NCI-H2227 (cell line): Measurements from ENCODE around the gene LCA5.
"Not testable (repeated sequence)": the region's sequence is repeated elsewhere in the genome, so short reads cannot be mapped to it uniquely, and the experiment has no call there.

Experiments
- DNase-seq: peaks from one replicate; lab custom pipeline; 2025; ENCODE audit not compliant: unreplicated experiment; lab: John Stamatoyannopoulos, UW

LCA5 gene

DNA sequence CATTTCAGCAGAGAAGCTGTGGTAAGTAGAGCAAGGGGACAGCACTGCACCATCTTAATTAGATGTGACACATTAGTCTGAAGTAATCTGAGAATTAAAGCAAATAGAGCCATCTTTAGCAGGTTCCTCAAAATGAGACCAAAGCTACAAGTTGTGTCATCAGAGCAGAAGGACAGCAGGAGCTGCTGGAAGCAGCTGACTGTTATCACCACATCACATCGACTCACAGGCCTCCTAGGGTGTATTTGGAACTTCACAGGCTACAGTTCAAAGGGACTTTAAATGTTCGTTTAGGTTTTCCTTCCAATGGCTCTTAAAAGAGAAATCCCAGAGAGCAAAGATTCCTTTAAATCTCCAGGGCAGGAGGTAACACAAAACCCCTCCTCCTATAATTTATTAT lies 69.5 kb downstream of the LCA5 start:
- DNase-seq = no peak

DNA sequence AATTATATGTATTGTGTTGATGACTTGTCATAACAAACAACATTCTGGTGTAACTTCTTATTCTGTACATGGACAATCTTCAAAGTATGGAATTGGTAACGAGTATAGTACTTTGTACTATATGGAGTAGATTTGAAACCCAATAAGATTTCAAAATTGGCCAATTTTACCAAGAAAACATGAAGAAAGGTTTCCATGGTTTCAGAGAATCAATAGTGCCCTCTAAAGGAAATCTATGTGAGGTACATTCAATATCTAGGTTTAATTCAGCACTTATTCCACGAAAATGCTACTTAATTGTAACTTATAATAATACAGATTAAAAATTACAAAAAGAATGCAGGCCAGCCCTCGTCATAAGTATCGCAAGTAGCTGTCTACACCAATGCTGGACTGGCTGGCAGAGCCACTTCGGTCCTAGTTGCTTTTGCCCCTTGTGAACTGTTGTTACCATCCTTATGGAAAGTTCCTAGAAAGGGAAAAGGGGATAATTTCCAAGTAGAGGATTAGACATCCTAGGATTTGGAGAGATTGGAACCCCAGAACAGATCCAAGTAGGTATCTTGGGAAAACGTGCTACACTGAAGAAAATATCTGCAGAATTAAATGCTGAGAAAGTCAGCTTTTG lies 70.9 kb downstream of the LCA5 start:
- DNase-seq = peak; percentile 5

DNA sequence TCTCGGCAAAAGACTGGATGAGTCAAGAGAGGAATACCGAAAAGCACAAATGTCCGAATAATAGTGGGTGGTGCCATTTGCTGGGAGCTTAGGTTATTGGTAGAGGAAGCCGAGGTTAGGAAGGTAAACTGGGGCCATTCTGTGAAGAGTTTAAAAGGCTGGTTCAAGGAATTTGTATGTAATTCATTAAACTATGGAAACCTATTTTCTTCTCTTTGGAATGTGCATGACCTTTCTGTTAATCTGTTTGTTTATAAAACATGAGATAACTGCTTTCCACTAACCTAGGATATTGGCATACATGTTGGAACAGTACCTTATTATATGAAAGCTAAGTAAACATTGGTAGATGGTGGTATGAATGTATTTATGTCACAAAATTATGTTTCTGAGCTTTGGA lies 71.8 kb downstream of the LCA5 start:
- no peak for DNase-seq

DNA sequence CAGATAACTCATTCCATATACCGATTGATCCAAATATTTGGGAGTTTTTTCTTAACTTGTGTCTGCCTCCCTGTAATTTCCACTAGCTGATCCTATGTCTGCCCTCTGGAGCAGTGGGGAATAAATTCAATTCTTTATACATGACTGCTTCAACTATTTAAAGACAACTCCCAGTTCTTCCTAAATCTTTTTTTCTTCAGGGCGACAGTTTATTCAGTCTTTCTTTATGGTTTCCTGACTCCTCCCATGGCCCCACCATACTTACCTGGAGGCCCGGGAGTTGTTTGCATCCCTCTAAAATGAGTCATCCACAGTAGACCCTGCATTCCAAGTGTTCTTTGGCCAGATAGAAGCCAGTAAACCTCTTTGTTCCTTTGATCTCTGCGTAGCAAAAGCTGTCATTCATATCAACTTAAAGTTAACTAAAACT lies 73.6 kb downstream of the LCA5 start:
- DNase-seq = no peak

DNA sequence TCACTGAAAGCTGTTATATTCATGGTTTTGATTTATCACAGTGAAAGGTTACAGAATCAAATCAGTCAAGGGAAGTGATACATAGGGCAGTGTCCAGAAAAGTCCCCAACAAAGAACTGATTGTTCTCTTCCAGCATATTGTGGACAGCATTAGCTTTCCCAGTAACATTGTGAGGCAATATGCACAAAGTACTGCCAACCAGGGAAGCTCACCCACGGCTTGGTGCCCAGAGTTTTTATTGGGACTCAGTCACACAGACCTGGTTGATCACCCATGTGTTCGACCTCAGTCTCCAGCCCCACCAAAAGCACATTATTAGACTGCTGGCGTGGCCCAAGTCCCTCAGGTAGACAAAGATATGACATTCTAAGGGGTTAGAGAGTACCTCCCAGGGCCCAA lies 76.0 kb downstream of the LCA5 start:
- DNase-seq = no peak

DNA sequence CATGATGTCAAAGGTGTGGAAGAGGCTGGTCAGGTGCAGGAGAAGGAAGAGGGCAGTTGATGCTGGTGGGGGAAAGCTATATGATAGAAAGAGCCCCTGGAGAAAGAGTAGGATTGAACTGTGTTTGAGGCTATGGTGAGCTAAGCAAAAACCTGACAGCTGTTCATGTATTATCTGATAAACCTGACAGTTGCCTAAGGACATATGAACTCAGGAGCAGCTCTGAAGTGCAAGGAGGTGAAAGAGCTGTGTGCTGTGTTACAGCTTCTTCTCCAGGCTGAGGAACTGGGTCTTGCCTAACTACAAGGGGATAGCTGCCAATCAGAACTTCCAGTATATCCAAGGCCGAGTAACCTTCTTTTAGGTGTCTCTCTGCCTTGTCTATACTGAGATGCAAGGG lies 81.8 kb downstream of the LCA5 start:
- DNase-seq = no peak

DNA sequence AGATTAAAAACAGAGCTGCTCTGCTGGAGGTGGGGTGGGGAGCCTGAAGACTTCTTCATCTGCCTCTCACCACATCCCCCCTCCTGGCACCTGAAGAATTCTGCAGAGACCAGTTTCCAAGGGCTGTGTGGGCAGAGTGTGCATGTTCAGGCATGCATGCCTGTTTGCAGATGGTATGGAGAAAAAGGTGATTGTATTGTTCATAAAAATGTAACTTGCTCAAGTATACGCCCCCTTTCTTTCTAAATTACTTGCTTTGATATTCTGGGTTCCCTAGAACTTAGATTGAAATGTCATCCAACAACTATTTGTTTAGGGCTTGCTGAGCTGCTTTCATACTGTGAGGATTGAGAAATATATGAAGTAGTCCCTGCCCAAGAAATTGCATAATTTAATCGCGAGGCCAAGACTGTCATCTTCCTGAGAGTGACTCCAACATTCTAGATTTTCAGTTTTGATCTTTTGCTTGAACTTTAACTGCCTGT lies 83.6 kb downstream of the LCA5 start:
- peak; percentile 4 for DNase-seq

DNA sequence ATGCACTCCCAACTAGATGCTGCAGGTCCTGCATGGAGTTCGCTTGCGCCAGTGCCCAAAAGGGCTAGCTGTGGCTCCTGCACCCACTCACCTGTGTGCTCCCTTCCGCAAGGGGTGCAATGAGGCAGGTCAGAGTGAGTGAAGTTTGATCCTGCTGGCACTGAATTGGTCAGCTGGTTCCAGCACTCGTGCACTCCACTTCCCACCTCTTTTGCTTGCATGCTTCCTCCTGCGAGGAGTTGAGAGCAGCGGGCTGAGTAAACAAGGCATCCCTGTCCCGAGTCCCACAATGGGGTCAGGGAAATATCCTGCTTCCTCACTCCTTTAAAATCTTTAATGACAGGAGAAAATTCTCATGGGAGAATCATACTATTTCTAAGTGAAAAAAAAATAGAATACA lies 86.2 kb downstream of the LCA5 start:
- no peak for DNase-seq

DNA sequence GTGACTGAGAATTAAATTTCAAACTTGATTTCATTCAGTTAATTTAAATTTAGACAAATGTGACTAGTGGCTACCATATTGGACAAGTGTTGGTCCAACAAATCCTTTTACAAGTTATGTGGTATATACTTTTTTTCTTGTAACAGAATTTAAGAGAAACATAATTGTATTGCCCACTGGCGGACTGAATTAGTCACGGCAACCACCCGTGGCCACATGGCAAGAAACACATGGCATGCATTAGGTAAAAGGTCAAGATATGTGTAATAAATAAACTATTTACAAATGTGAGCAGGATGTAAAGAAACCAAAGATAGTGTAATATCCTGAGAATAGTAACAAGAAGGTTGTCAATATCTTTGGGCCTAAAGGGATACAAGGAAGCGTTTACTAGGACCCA lies 91.2 kb downstream of the LCA5 start:
- no peak for DNase-seq

DNA sequence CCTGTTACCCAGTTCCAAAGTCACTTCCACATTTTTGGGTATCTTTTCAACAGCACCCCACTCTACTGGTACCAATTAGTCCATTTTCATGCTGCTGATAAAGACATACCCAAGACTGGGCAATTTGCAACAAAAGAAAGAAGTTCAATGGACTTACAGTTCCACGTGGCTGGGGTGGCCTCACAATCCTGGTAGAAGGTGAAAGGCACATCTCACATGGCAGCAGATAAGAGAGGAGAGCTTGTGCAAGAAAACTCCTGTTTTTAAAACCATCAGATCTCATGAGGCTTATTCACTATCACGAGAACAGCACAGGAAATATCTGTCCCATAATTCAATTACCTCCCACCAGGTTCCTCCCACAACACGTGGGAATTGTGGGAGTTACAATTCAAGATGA lies 93.4 kb downstream of the LCA5 start:
- DNase-seq = not testable (repeated sequence)

DNA sequence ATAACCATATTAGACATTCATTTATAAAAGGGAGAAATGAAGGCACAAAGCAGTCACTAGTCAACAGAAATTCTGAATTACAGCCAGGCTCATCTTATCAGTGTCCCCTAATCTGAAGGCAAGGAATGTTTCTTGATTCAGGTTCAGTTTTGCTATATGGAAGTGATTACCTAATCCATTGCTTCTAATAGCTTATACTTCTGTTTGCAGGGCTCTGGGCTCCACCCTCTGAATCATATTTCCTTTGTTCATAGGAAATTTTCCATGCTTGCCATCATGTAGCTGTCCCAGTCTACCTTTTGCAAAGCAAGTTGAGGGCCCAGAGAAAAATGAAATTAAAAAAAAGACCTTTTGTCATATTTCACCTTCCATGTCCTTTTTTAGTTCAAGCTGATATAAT lies 96.0 kb downstream of the LCA5 start:
- no peak for DNase-seq

DNA sequence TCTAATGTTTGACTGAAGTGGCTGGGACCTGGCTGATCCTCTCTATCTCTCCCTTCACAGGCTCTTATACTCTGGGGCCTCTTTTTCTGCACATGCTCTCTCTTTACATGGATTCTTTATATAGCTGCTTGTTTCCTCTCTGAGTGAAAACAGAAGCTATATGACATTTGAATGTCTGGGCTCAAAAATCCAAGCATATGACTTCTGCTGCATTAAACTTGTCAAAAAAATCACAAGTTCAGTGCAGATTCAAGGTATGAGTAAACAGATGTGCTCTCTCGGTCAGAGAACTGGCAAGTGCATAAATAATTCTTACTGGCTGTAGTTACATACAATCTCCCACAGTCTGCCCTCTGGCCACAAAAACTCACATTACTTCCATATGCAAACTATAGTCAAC lies 96.6 kb downstream of the LCA5 start:
- DNase-seq = no peak

DNA sequence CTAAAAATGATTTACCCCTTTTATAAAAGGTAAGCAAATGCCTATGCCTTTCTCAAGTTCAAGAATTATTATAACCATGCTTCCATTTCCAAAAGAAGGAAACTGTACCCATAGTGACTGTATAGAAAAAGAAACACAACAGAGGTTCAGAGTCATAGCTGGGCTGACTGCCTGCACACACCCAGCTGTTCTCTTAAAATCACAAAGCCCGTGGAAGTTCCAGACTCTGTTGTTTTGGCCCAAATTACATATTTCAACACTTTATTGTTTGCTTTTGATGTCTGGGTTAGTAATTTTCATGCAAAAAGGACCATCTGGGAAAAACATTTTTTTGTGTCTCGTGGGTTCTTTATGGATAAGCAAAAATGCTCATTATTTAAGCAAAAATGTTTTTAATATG lies 99.2 kb downstream of the LCA5 start:
- DNase-seq = no peak

DNA sequence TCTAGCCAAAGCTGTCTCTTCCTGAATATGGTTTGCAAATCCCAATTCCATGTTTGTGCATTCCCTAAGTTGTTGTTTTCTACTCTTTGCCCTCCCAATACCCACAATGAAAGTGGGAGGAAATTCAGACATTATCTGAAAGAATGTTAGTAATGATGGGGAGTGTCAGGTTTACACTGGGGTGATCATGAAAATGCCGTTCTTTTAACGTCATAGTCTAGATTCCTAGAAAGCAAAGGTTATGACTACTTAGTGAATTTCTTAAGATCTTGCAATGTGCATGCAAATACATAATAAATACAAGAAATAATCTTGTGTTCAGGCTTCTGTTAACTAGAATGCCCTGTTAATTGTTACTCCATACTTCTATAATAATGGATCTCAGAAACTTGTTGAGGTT lies 101.0 kb downstream of the LCA5 start:
- DNase-seq = no peak

DNA sequence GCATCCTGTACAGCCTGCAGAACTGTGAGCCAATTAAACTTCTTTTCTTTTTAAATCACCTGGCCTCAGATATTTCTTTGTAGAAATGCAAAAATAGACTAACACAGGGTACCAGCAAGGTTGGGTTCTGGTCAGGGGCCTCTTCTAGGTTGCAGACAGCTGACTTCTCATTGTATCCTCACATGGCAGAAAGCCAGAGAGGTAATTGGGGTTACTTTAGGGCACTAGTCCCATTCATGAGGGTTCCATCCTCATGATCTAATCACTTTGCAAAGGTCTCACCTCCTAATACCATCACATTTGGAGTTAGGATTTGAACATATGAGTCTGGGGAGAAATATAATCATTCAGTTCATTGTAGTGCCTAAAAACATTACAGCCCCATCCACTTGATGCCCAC lies 101.5 kb downstream of the LCA5 start:
- no peak for DNase-seq
